Spleen (tissue), 11 donors: ENCODE results near the gene ATP5PO. TPM values are rescaled to one million over a fixed set of nuclear protein-coding genes. Genes with fewer than 3 reads are reported as not detected.

Source experiments
- DNase-seq: peaks from one replicate; pipeline ENCODE4 v3.0.0-alpha.2; 2020
- H3K27ac ChIP-seq, 8 donors: fragments of 200-600 bp; sonication (generic) in 7 of 8; 1 replicate in 4 of 8; 2 replicates in 4 of 8; pipeline versions ENCODE4 v1.5.0 to v1.8.0; 2016 to 2021; ENCODE audit warnings: inconsistent platforms in 4 of 8, mild to moderate bottlenecking in 4 of 8, moderate library complexity in 1 of 8
- H3K27me3 ChIP-seq, 7 donors: fragments of 200-600 bp; sonication (generic) in 6 of 7; replicated peaks in 1 of 7; 1 replicate in 4 of 7; 2 replicates in 3 of 7; pipeline versions ENCODE4 v1.5.0 to v1.8.0; 2016 to 2021; ENCODE audit warnings: inconsistent platforms in 3 of 7, mild to moderate bottlenecking in 1 of 7
- H3K36me3 ChIP-seq, 6 donors: fragments of 200-600 bp; sonication (generic) in 5 of 6; 1 replicate in 4 of 6; 2 replicates in 2 of 6; pipeline versions ENCODE4 v1.5.0 to v1.8.0; 2016 to 2021; ENCODE audit warnings: inconsistent platforms in 2 of 6
- H3K4me1 ChIP-seq, 6 donors: fragments of 200-600 bp; sonication (generic) in 5 of 6; 1 replicate in 3 of 6; 2 replicates in 3 of 6; pipeline versions ENCODE4 v1.5.0 to v1.8.0; 2016 to 2021; ENCODE audit warnings: inconsistent platforms in 3 of 6
- H3K4me3 ChIP-seq, 8 donors: fragments of 200-600 bp; sonication (generic) in 7 of 8; 1 replicate in 4 of 8; 2 replicates in 4 of 8; pipeline versions ENCODE4 v1.5.0 to v1.8.0; 2016 to 2021; ENCODE audit warnings: inconsistent platforms in 4 of 8, mild to moderate bottlenecking in 4 of 8, moderate library complexity in 2 of 8
- H3K9me3 ChIP-seq, 8 donors: fragments of 200-600 bp; sonication (generic) in 7 of 8; 1 replicate in 4 of 8; 2 replicates in 4 of 8; pipeline versions ENCODE4 v1.5.0 to v1.8.0; 2016 to 2021; ENCODE audit warnings: inconsistent platforms in 4 of 8
- CTCF ChIP-seq, 11 experiments: fragments of 200-600 bp in 7 of 11; fragments of 450-650 bp in 4 of 11; sonication (generic) in 4 of 11; IDR thresholded peaks in 8 of 11; conservative IDR thresholded peaks in 3 of 11; 1 replicate in 7 of 11; 2 replicates in 4 of 11; pipeline versions ENCODE4 v1.4.0 to v1.8.0; 2016 to 2021; ENCODE audit warnings: antibody characterized with exemption in 11 of 11, inconsistent platforms in 4 of 11, mild to moderate bottlenecking in 1 of 11
- POLR2A ChIP-seq, 3 donors: fragments of 450-650 bp; IDR thresholded peaks; one replicate each; pipeline ENCODE4 v1.5.1; 2017; ENCODE audit warnings: antibody characterized with exemption in 3 of 3, mild to moderate bottlenecking in 1 of 3
- POLR2AphosphoS5 ChIP-seq, 3 donors: sonication (generic); formaldehyde crosslinking; IDR thresholded peaks; one replicate each; pipeline ENCODE4 v1.5.1; 2017; ENCODE audit warnings: antibody characterized with exemption in 3 of 3
- WGBS, 5 donors: extraction: QIAGEN DNeasy Blood & Tissue Kit in 3 of 5; methylation state at CpG; one replicate each; pipeline versions ENCODE4 v1.1.5 to v1.1.7; 2013 to 2018; 5-methylcytosine and 5-hydroxymethylcytosine counted together
- intact Hi-C: fragments of 100-400 bp; cut with DNase I; formaldehyde crosslinking; loops from one replicate; pipeline ENCODE4 v1.15.0; 2023; ENCODE audit warnings: low total_unique reads
- polyA plus RNA-seq, 3 donors: library from polyadenylated mRNA; stranded (reverse); fragments of 200-250 nt; gene quantifications; one replicate each; pipeline ENCODE4 v1.2.1, GENCODE V29; 2013
- total RNA-seq, 7 donors: library from RNA; depleted of rRNA in 3 of 7; stranded (reverse); fragments of >200 nt in 3 of 7; fragmentation: NEBNext Ultra II Directional in 4 of 7; extraction: Animal tissue kit (Norgen Biotek cat#: 25700) in 4 of 7; gene quantifications; one replicate each; pipeline versions ENCODE4 v1.1.0 to v1.2.1, GENCODE V29; 2016 to 2021
- donor health status: healthy with polysubstance abuse.
- donor health status: DM: no; HTN: no; CAD: no; lungs with moderate emphysema.
- donor health status: DM: no; HTN: no; CAD: no.
- donor health status: Bipolar disorder and iron deficiency.
- donor health status: healthy.
- donor health status: DM: no; HTN: no; CAD: no.
- donor health status: DM: yes; HTN: yes; CAD: no.

The ATP5PO gene
- total and polyA plus RNA-seq, 10 donors, result 97.6 to 286 (median 127) TPM

GRCh38 chr21:33856893-33857527, 58.6 kb downstream of the ATP5PO start:
- no peaks in the 10 kb centered on the region for H3K4me1 ChIP-seq
- 86 to 94% (median 92%) methylated on average over 16 to 17 of the region's 17 CpGs for WGBS, 5 donors
- intact Hi-C loops, result no loop called here
- no peaks in the 10 kb centered on the region for H3K36me3 ChIP-seq
- no peak for TF ChIP-seq CTCF (IDR thresholded peaks at IDR 0.05 in 8 of 11, conservative IDR thresholded peaks at IDR 0.05 in 3 of 11)
- no peak for TF ChIP-seq POLR2AphosphoS5 (IDR thresholded peaks at IDR 0.05)
- TF ChIP-seq POLR2A (IDR thresholded peaks at IDR 0.05), result no peak
- no peaks in the 10 kb centered on the region for H3K27me3 ChIP-seq
- H3K9me3 ChIP-seq, result no peaks in the 10 kb centered on the region
- H3K4me3 ChIP-seq, result no peak overlapping the region
- no peak overlapping the region for H3K27ac ChIP-seq
- DNase-seq, result no peak

- Histone ChIP-seq H3K36me3 (no peaks in the 10 kb centered on the region), H3K27ac (no peak overlapping the region), H3K27me3 (no peaks in the 10 kb centered on the region), H3K4me3 (no peak overlapping the region), H3K9me3 (no peaks in the 10 kb centered on the region), H3K4me1 (no peaks in the 10 kb centered on the region)
- no peak for TF ChIP-seq POLR2A (IDR thresholded peaks at IDR 0.05)
- TF ChIP-seq CTCF (IDR thresholded peaks at IDR 0.05 in 8 of 11, conservative IDR thresholded peaks at IDR 0.05 in 3 of 11), result no peak
- TF ChIP-seq POLR2AphosphoS5 (IDR thresholded peaks at IDR 0.05), result no peak
- WGBS, 5 donors, result 81 to 100% (median 93%) methylated on average over 3 to 6 of the region's 6 CpGs
- no peak for DNase-seq
- intact Hi-C loops, result no loop called here
These were observed 60.4 kb downstream of the ATP5PO start for GRCh38 chr21:33855190-33855589.

- intact Hi-C loops, result no loop called here
- 56 to 76% (median 66%) methylated on average over 5 of the region's 5 CpGs for WGBS, 5 donors
- H3K4me1 ChIP-seq, result no peaks in the 10 kb centered on the region
- H3K27me3 ChIP-seq, result no peaks in the 10 kb centered on the region
- H3K4me3 ChIP-seq, result no peak overlapping the region
- H3K27ac ChIP-seq, result no peak overlapping the region
- no peaks in the 10 kb centered on the region for H3K36me3 ChIP-seq
- DNase-seq, result no peak
- H3K9me3 ChIP-seq, result no peaks in the 10 kb centered on the region
- no peak for TF ChIP-seq CTCF (IDR thresholded peaks at IDR 0.05 in 8 of 11, conservative IDR thresholded peaks at IDR 0.05 in 3 of 11)
- TF ChIP-seq POLR2AphosphoS5 (IDR thresholded peaks at IDR 0.05), result no peak
- no peak for TF ChIP-seq POLR2A (IDR thresholded peaks at IDR 0.05)
These were observed 61.0 kb downstream of the ATP5PO start for GRCh38 chr21:33854604-33855003.

Other genes starting within 250 kb of the ATP5PO start
- gene MRPS6, start 157.8 kb upstream of the ATP5PO start, total RNA-seq, result 10 to 100 TPM; 18.7 to 38.9 (median 30.4) TPM
- gene MRPS6, start 157.8 kb upstream of the ATP5PO start, polyA plus RNA-seq, result 10 to 100 TPM; 45.6 to 74.9 (median 46.0) TPM
- gene SLC5A3, start 157.8 kb upstream of the ATP5PO start, total RNA-seq, result 10 to 100 TPM in 6 of 7 donors, 1 to 10 TPM in 1; 8.8 to 22.3 (median 12.2) TPM
- 1 to 10 TPM; 1.1 to 2.7 (median 1.2) TPM for gene SLC5A3, start 157.8 kb upstream of the ATP5PO start, polyA plus RNA-seq